ENCODE results near the gene FAM53C. TPM values are rescaled to one million over a fixed set of nuclear protein-coding genes. Genes with fewer than 3 reads are reported as not detected.
A peak's percentile ranks its signal among the peaks of the same experiment; 100 is the strongest.
"Not testable (repeated sequence)": the region's sequence is repeated elsewhere in the genome, so short reads cannot be mapped to it uniquely, and the experiment has no call there.

Gene FAM53C
- total RNA-seq, 2 donors from 2014 or later: 18.6 to 21.4 TPM

- Histone ChIP-seq H3K27me3 (no peaks in the 10 kb centered on the region), H3K9me3 (no peaks in the 10 kb centered on the region), H3K4me3 (no peak overlapping the region), H3K36me3 (peaks cover 80% of the 10 kb centered on the region), H3K4me1 (no peaks in the 10 kb centered on the region), H3K27ac (no peak overlapping the region)
- no peak for DNase-seq (ENCODE audit: low spot score)
- no peak for TF ChIP-seq CTCF (IDR thresholded peaks at IDR 0.05)
Observed at GRCh38 chr5:138382347-138382746, 44.3 kb downstream of the FAM53C start.

GRCh38 chr5:138385660-138386059 is 47.6 kb downstream of the FAM53C start:
- no peaks in the 10 kb centered on the region for H3K4me1 ChIP-seq
- DNase-seq (ENCODE audit: low spot score): no peak
- peaks cover 52% of the 10 kb centered on the region for H3K36me3 ChIP-seq
- no peak overlapping the region for H3K4me3 ChIP-seq
- H3K27me3 ChIP-seq: no peaks in the 10 kb centered on the region
- no peak for TF ChIP-seq CTCF (IDR thresholded peaks at IDR 0.05)
- no peak overlapping the region for H3K27ac ChIP-seq
- no peaks in the 10 kb centered on the region for H3K9me3 ChIP-seq

- no peak for TF ChIP-seq CTCF (IDR thresholded peaks at IDR 0.05)
- no peaks in the 10 kb centered on the region for H3K27me3 ChIP-seq
- no peaks in the 10 kb centered on the region for H3K9me3 ChIP-seq
- no peaks in the 10 kb centered on the region for H3K4me1 ChIP-seq
- DNase-seq (ENCODE audit: low spot score): no peak
- H3K36me3 ChIP-seq: peaks cover 53% of the 10 kb centered on the region
- H3K27ac ChIP-seq: no peak overlapping the region
- H3K4me3 ChIP-seq: no peak overlapping the region
Observed at GRCh38 chr5:138386290-138386689, 48.2 kb downstream of the FAM53C start.

GRCh38 chr5:138389332-138389731 is 51.3 kb downstream of the FAM53C start:
- H3K27ac ChIP-seq: no peak overlapping the region
- H3K4me3 ChIP-seq: no peak overlapping the region

GRCh38 chr5:138389911-138390310 is 51.8 kb downstream of the FAM53C start:
- H3K4me3 ChIP-seq; H3K27ac ChIP-seq; H3K9me3 ChIP-seq; H3K27me3 ChIP-seq; DNase-seq (ENCODE audit: low spot score); H3K4me1 ChIP-seq: not testable (repeated sequence)
- H3K36me3 ChIP-seq: peaks cover 56% of the 10 kb centered on the region

More at GRCh38 chr5:138389332-138389731, 51.3 kb downstream of the FAM53C start:
- no peaks in the 10 kb centered on the region for H3K27me3 ChIP-seq
- peaks cover 0 to 10% of the 10 kb centered on the region in 2 donors for H3K4me1 ChIP-seq
- TF ChIP-seq CTCF (IDR thresholded peaks at IDR 0.05): no peak
- no peaks in the 10 kb centered on the region for H3K9me3 ChIP-seq
- peaks cover 51% of the 10 kb centered on the region for H3K36me3 ChIP-seq
- DNase-seq (ENCODE audit: low spot score): no peak

GRCh38 chr5:138391859-138392386 is 53.9 kb downstream of the FAM53C start:
- no peak for DNase-seq (ENCODE audit: low spot score)
- Histone ChIP-seq H3K36me3 (peaks cover 52% of the 10 kb centered on the region), H3K27ac (peak overlapping the region; percentile 43 to 80), H3K9me3 (no peaks in the 10 kb centered on the region), H3K27me3 (no peaks in the 10 kb centered on the region), H3K4me3 (no peak overlapping the region), H3K4me1 (peaks cover 0 to 10% of the 10 kb centered on the region in 2 donors)
- TF ChIP-seq CTCF (IDR thresholded peaks at IDR 0.05): no peak

Other genes with a start within 250 kb of the FAM53C start
- 1 to 10 TPM; 1.0 to 3.8 TPM for gene NME5, start 198.8 kb upstream of the FAM53C start, total RNA-seq
- 10 to 100 TPM; 20.2 to 27.3 TPM for gene BRD8, start 159.6 kb upstream of the FAM53C start, total RNA-seq
- 1 to 10 TPM in 1 of 2 donors, under 1 TPM in 1; 0.12 to 4.3 TPM for gene KIF20A, start 159.2 kb upstream of the FAM53C start, total RNA-seq
- gene CDC23, start 124.9 kb upstream of the FAM53C start, total RNA-seq: 10 to 100 TPM in 1 of 2 donors, 1 to 10 TPM in 1; 9.2 to 11.6 TPM
- under 1 TPM; 0.39 to 0.85 TPM for gene GFRA3, start 63.6 kb upstream of the FAM53C start, total RNA-seq
- gene CDC25C, start 6.5 kb upstream of the FAM53C start, total RNA-seq: under 1 TPM in 1 of 2 donors, not detected in 1; 0.30 TPM
- 10 to 100 TPM; 42.9 to 46.9 TPM for gene KDM3B, start 14.4 kb downstream of the FAM53C start, total RNA-seq
- gene REEP2, start 100.8 kb downstream of the FAM53C start, total RNA-seq: 10 to 100 TPM; 27.5 to 28.4 TPM
- 10 to 100 TPM; 17.3 to 73.0 TPM for gene EGR1, start 127.2 kb downstream of the FAM53C start, total RNA-seq
- 10 to 100 TPM; 62.0 to 64.1 TPM for gene ETF1, start 205.0 kb downstream of the FAM53C start, total RNA-seq
- gene HSPA9, start 237.1 kb downstream of the FAM53C start, total RNA-seq: 100 to 1,000 TPM; 258 to 417 TPM